Neuronal stem cell (in vitro differentiated cells): ENCODE results near the gene MXI1.
A peak's percentile ranks its signal among the peaks of the same experiment; 100 is the strongest.

Experiments used
- DNase-seq: peaks from one replicate; pipeline ENCODE4 v3.0.0-alpha.2; 2013; ENCODE audit warnings: low spot score
- H2AFZ ChIP-seq: one replicate; pipeline ENCODE4 v1.6.1; 2013; ENCODE audit warnings: mild to moderate bottlenecking, low read length, inconsistent platforms
- H2AK5ac ChIP-seq: 2 replicates; pipeline ENCODE4 v1.6.1; 2013; ENCODE audit warnings: low read depth, mild to moderate bottlenecking, inconsistent platforms, low read length, moderate library complexity, mixed read lengths
- H2BK120ac ChIP-seq: 2 replicates; pipeline ENCODE4 v1.6.1; 2013; ENCODE audit warnings: low read depth, mild to moderate bottlenecking, inconsistent platforms, low read length, moderate library complexity, mixed read lengths
- H2BK12ac ChIP-seq: one replicate; pipeline ENCODE4 v1.6.1; 2013; ENCODE audit warnings: low read length, inconsistent platforms
- H2BK15ac ChIP-seq: 2 replicates; pipeline ENCODE4 v1.6.1; 2013; ENCODE audit warnings: mild to moderate bottlenecking, low read length, inconsistent platforms, mixed read lengths
- H2BK5ac ChIP-seq: one replicate; pipeline ENCODE4 v1.6.1; 2013; ENCODE audit warnings: inconsistent platforms, mild to moderate bottlenecking, low read length, moderate library complexity
- H3K14ac ChIP-seq: one replicate; pipeline ENCODE4 v1.6.1; 2013; ENCODE audit warnings: low read length, inconsistent platforms
- H3K18ac ChIP-seq: 2 replicates; pipeline ENCODE4 v1.6.1; 2013; ENCODE audit warnings: low read length, inconsistent platforms
- H3K23ac ChIP-seq: 2 replicates; pipeline ENCODE4 v1.6.1; 2013; ENCODE audit warnings: low read depth, mild to moderate bottlenecking, mixed read lengths, low read length, inconsistent platforms; ENCODE audit not compliant: poor library complexity
- H3K27ac ChIP-seq: replicated peaks from 3 replicates; pipeline ENCODE4 v1.5.1; 2013; ENCODE audit warnings: low read length, inconsistent platforms
- H3K27me3 ChIP-seq, 3 experiments: 2 replicates each; pipeline ENCODE4 v1.6.1; 2013; ENCODE audit warnings: low read length in 3 of 3, mild to moderate bottlenecking in 2 of 3, inconsistent platforms in 1 of 3, low read depth in 1 of 3, mixed read lengths in 1 of 3, moderate library complexity in 1 of 3; ENCODE audit not compliant: control insufficient read depth in 3 of 3, insufficient read depth in 3 of 3
- H3K36me3 ChIP-seq, 2 donors: replicated peaks in 1 of 2; 2 replicates each; pipeline ENCODE4 v1.6.1; 2013; ENCODE audit warnings: low read length in 2 of 2; ENCODE audit not compliant: control insufficient read depth in 2 of 2, insufficient read depth in 2 of 2
- H3K4ac ChIP-seq: 2 replicates; pipeline ENCODE4 v1.6.1; 2013; ENCODE audit warnings: inconsistent platforms, mild to moderate bottlenecking, low read length, moderate library complexity
- H3K4me1 ChIP-seq, 2 donors: 1 replicate in 1 of 2; 2 replicates in 1 of 2; pipeline ENCODE4 v1.6.1; 2013; ENCODE audit warnings: low read length in 2 of 2, low read depth in 1 of 2; ENCODE audit not compliant: control insufficient read depth in 2 of 2, insufficient read depth in 1 of 2
- H3K4me2 ChIP-seq: one replicate; pipeline ENCODE4 v1.6.1; 2013; ENCODE audit warnings: mild to moderate bottlenecking, low read length, inconsistent platforms; ENCODE audit not compliant: insufficient read depth, poor library complexity, severe bottlenecking
- H3K4me3 ChIP-seq, 2 donors: 2 replicates each; pipeline ENCODE4 v1.5.1; 2013; ENCODE audit warnings: low read length in 2 of 2, mild to moderate bottlenecking in 2 of 2, inconsistent platforms in 1 of 2, moderate library complexity in 1 of 2
- H3K79me1 ChIP-seq: one replicate; pipeline ENCODE4 v1.6.1; 2013; ENCODE audit warnings: low read depth, mild to moderate bottlenecking, inconsistent platforms, low read length, moderate library complexity
- H3K9ac ChIP-seq: one replicate; pipeline ENCODE4 v1.6.1; 2013; ENCODE audit warnings: mild to moderate bottlenecking, low read depth, low read length, inconsistent platforms; ENCODE audit not compliant: poor library complexity
- H3K9me3 ChIP-seq, 2 donors: replicated peaks in 1 of 2; 2 replicates each; pipeline versions ENCODE3 to v1.6.1; 2013; ENCODE audit warnings: low read length in 2 of 2, mild to moderate bottlenecking in 2 of 2, inconsistent platforms in 1 of 2, low read depth in 1 of 2, mixed read lengths in 1 of 2, moderate library complexity in 1 of 2; ENCODE audit not compliant: control insufficient read depth in 2 of 2, insufficient read depth in 1 of 2
- H4K8ac ChIP-seq: one replicate; pipeline ENCODE4 v1.6.1; 2013; ENCODE audit warnings: low read depth, mild to moderate bottlenecking, inconsistent platforms, low read length, moderate library complexity
- H4K91ac ChIP-seq: one replicate; pipeline ENCODE4 v1.6.1; 2013; ENCODE audit warnings: low read length, low read depth, mild to moderate bottlenecking, inconsistent platforms; ENCODE audit not compliant: poor library complexity
- WGBS, 2 donors: extraction: QIAGEN DNeasy Blood & Tissue Kit; methylation state at CpG; one replicate each; pipeline ENCODE4 v1.1.7; 2013; ENCODE audit warnings: missing lambda C conversion rate in 2 of 2, mixed read lengths in 1 of 2; ENCODE audit not compliant: insufficient read length in 2 of 2, insufficient replicate concordance in 1 of 2; ENCODE audit errors: extremely low coverage in 2 of 2; 5-methylcytosine and 5-hydroxymethylcytosine counted together

Gene MXI1

DNA sequence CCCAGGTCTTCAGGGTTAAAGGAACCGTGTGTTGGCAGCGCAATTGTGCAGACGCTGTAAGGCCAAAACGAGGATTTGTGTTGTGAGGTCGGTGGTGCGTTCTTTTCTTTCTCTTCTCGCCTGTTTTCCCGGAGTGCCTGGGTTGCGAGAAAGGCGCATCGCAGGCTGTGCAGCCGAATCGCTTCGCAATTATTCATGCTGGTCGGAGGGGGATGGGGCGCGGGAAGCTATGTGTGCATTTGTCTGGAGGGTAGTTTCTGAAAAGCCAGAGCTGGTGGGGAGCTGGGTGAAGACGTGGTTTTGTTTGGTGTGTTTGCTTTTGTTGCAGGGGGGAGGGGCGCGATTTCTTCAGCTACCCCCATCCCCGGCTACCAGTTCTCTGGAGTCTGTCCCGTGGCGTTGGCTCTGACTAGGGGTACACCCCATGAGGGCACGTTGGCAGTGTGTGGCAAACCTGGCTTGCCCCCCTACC, 2.1 kb downstream of the MXI1 start:
- no peak overlapping the region for H2AK5ac ChIP-seq
- H3K4me3 ChIP-seq = peak overlapping the region; percentile 67 to 80
- H2AFZ ChIP-seq = peak overlapping the region; percentile 79
- no CpG with 5 or more reads among the region's 24 CpGs for WGBS, 2 donors
- no peak overlapping the region for H3K27ac ChIP-seq
- H3K18ac ChIP-seq = peak overlapping the region; percentile 0
- no peaks in the 10 kb centered on the region for H3K9me3 ChIP-seq
- no peak overlapping the region for H3K4ac ChIP-seq
- H3K79me1 ChIP-seq = peaks cover 2% of the 10 kb centered on the region
- peaks cover 7 to 13% of the 10 kb centered on the region in 2 donors for H3K4me1 ChIP-seq
- H4K91ac ChIP-seq = no peak overlapping the region
- H3K23ac ChIP-seq = peak overlapping the region; percentile 15
- no peak overlapping the region for H2BK120ac ChIP-seq
- DNase-seq = peak; percentile 38
- H2BK12ac ChIP-seq = no peak overlapping the region
- H3K14ac ChIP-seq = no peak overlapping the region
- H3K27me3 ChIP-seq = peaks cover 0 to 15% (median 9%) of the 10 kb centered on the region in 3 experiments
- no peak overlapping the region for H2BK5ac ChIP-seq
- peak overlapping the region; percentile 71 for H3K9ac ChIP-seq
- peak overlapping the region; percentile 93 for H3K4me2 ChIP-seq
- H4K8ac ChIP-seq = no peak overlapping the region
- H3K36me3 ChIP-seq = no peaks in the 10 kb centered on the region
- no peak overlapping the region for H2BK15ac ChIP-seq

DNA sequence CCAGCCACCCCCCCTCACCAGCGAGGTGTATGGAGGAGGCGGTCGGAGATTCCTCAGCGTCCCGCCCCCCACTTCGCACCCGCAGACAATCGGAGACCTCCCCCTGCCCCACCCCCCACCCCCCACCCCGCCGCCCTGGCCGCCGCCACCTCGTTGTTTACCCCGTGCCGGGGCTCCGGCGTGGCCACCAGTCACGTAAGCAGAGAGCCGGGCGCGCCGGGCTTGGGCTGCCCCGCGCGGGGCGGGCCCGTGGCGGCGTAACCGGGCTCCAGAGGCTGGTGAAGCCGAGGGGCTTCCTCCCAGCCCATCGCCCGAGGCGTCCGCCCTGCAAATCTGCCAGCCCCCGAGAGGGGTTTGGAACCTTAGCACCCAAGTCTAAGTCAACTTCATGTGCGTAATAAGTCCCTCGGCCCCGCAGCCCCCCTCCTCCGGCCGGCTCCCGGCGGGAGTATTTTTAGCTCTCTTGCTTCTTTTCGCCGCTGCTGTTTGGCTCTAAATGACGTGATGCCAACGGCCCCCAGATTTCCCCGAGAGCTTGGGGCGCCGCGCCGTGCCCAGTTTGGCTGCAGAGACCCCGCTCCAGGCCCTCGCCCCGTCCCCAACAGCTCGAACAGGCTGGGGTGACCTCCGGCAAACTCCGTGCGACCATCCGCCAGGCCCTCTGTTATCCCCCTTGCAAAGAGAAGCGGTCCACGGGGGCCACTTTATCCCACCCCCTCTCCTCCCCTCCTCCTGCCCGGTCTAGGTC, 2.7 kb downstream of the MXI1 start:
- H2BK15ac ChIP-seq = peak overlapping the region; percentile 31
- H3K23ac ChIP-seq = peak overlapping the region; percentile 65
- H3K18ac ChIP-seq = peak overlapping the region; percentile 85
- H2BK5ac ChIP-seq = no peak overlapping the region
- no peak overlapping the region for H2BK12ac ChIP-seq
- peak overlapping the region; percentile 79 for H2AFZ ChIP-seq
- peak overlapping the region; percentile 93 for H3K4me2 ChIP-seq
- H3K9me3 ChIP-seq = no peaks in the 10 kb centered on the region
- peaks cover 7 to 16% of the 10 kb centered on the region in 2 donors for H3K4me1 ChIP-seq
- peak overlapping the region; percentile 85 for H3K9ac ChIP-seq
- peaks cover 0 to 15% (median 3%) of the 10 kb centered on the region in 3 experiments for H3K27me3 ChIP-seq
- no peak overlapping the region for H4K91ac ChIP-seq
- no CpG with 5 or more reads among the region's 63 CpGs for WGBS, 2 donors
- no peak overlapping the region for H4K8ac ChIP-seq
- no peak overlapping the region for H2BK120ac ChIP-seq
- no peak overlapping the region for H2AK5ac ChIP-seq
- H3K4me3 ChIP-seq = peak overlapping the region; percentile 67 to 81
- H3K4ac ChIP-seq = no peak overlapping the region
- no peak for DNase-seq
- no peaks in the 10 kb centered on the region for H3K36me3 ChIP-seq
- no peak overlapping the region for H3K27ac ChIP-seq
- H3K14ac ChIP-seq = no peak overlapping the region
- peaks cover 2% of the 10 kb centered on the region for H3K79me1 ChIP-seq

DNA sequence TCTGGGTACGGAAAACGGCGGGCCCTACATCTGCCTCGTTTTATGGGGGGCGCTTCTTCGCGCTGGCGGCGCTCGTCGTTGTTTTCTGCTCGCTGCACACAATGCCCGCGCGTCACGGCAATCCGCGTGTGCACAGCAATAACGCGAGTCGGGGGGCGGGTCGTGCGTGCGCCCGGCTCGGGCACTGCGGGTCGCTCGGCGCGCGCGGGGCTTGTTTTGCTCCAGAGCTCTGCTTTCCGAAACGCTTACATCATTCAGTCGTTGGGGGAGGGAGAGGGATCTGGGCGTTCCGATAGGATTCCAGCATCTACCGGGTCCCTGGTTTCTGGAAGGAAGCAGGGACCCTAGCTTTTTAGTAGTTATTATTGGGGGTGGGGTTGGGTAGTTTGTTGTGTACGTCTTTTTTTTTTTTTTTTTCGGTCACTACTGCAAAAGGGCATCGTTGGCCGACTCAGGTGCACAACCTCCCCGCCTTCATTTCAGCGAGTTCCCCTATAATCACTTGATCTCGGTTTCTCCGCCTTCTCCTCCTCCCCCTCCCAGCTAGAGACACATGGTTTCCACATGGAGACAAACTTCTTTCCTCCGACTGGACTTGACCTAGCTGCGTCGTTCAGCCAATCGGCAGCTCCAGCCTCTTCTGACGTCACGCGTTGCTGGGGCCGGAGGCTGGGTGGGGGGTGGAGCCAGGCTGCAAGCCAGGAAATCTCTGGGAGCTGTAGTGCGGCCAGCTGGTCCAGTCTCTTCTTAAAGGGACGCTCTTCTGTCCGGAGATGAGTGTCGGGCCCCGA, 3.5 kb downstream of the MXI1 start:
- peak overlapping the region; percentile 79 for H2AFZ ChIP-seq
- peaks cover 0 to 15% (median 0%) of the 10 kb centered on the region in 3 experiments for H3K27me3 ChIP-seq
- H3K18ac ChIP-seq = peak overlapping the region; percentile 85
- no peaks in the 10 kb centered on the region for H3K9me3 ChIP-seq
- peaks cover 2% of the 10 kb centered on the region for H3K79me1 ChIP-seq
- H3K36me3 ChIP-seq = no peaks in the 10 kb centered on the region
- no peak overlapping the region for H4K8ac ChIP-seq
- H3K4ac ChIP-seq = no peak overlapping the region
- no peak overlapping the region for H2BK5ac ChIP-seq
- no peak overlapping the region for H3K27ac ChIP-seq
- H4K91ac ChIP-seq = no peak overlapping the region
- peak overlapping the region; percentile 65 for H3K23ac ChIP-seq
- no peak overlapping the region for H2BK12ac ChIP-seq
- peak overlapping the region; percentile 67 to 81 for H3K4me3 ChIP-seq
- peak overlapping the region; percentile 93 for H3K4me2 ChIP-seq
- peak overlapping the region; percentile 85 for H3K9ac ChIP-seq
- peaks cover 7 to 16% of the 10 kb centered on the region in 2 donors for H3K4me1 ChIP-seq
- H2BK15ac ChIP-seq = peak overlapping the region; percentile 31
- no peak overlapping the region for H2AK5ac ChIP-seq
- peak; percentile 90 for DNase-seq
- no CpG with 5 or more reads among the region's 61 CpGs for WGBS, 2 donors
- H2BK120ac ChIP-seq = no peak overlapping the region
- no peak overlapping the region for H3K14ac ChIP-seq

DNA sequence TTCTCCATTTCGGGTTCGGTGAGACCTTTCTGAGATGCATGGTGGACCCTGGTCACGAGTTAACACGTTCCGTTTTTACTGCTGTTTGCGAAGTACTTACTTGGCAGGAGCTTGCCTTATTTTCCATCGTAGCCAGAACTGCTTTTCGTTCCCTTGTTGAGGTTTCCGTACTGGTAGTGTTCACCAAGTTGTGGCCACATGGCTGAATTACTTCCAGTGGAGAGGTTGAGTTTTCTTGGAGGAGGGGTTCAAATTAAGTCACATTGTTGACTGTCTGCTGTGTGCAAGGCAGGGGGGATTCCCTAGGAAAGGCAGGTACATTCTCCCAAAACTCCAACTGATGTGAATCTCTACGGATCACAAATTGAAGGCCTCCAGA, 4.0 kb downstream of the MXI1 start:
- Histone ChIP-seq H3K9me3 (no peaks in the 10 kb centered on the region), H3K36me3 (no peaks in the 10 kb centered on the region), H2AFZ (peak overlapping the region; percentile 71), H2BK120ac (no peak overlapping the region), H3K4me3 (peak overlapping the region in 1 of 2 donors; percentile 67), H3K18ac (no peak overlapping the region), H2BK12ac (no peak overlapping the region), H3K9ac (no peak overlapping the region), H3K4me2 (peak overlapping the region; percentile 93), H4K91ac (no peak overlapping the region), H3K79me1 (peaks cover 2% of the 10 kb centered on the region), H4K8ac (no peak overlapping the region), H2AK5ac (no peak overlapping the region), H3K14ac (no peak overlapping the region), H3K27ac (no peak overlapping the region), H3K4me1 (peaks cover 7 to 16% of the 10 kb centered on the region in 2 donors), H2BK15ac (no peak overlapping the region), H3K27me3 (peaks cover 0 to 15% (median 0%) of the 10 kb centered on the region in 3 experiments), H3K23ac (no peak overlapping the region), H3K4ac (no peak overlapping the region), H2BK5ac (no peak overlapping the region)
- DNase-seq = no peak
- no CpG with 5 or more reads among the region's 10 CpGs for WGBS, 2 donors
